Hindlimb muscle (tissue), 1 donor: Measurements from ENCODE around the gene ECHDC3. TPM values are rescaled to one million over a fixed set of nuclear protein-coding genes. Genes with fewer than 3 reads are reported as not detected.

Experiments used
- DNase-seq: peaks from one replicate; pipeline ENCODE4 v3.0.0-alpha.2; 2013
- polyA plus RNA-seq: library from polyadenylated mRNA; unstranded; fragments of 120-200 nt; gene quantifications from one replicate; pipeline ENCODE4 v1.2.1, GENCODE V29; 2013; ENCODE audit not compliant: insufficient read length

Gene ECHDC3
- polyA plus RNA-seq, 1 donor, result 9.6 TPM

GRCh38 chr10:11754173-11754572 lies 12.0 kb downstream of the ECHDC3 start:
- DNase-seq, result no peak

- no peak for DNase-seq
Observed at GRCh38 chr10:11754620-11755019, 12.4 kb downstream of the ECHDC3 start.

- no peak for DNase-seq
Observed at GRCh38 chr10:11755512-11756263, 13.5 kb downstream of the ECHDC3 start.

- DNase-seq, result no peak
Observed at GRCh38 chr10:11756766-11757315, 14.7 kb downstream of the ECHDC3 start.

GRCh38 chr10:11757454-11757820 lies 15.3 kb downstream of the ECHDC3 start:
- DNase-seq, result peak; percentile 32

GRCh38 chr10:11757821-11758463 lies 15.8 kb downstream of the ECHDC3 start:
- peak; percentile 73 for DNase-seq

- DNase-seq, result no peak
Observed at GRCh38 chr10:11758527-11759236, 16.5 kb downstream of the ECHDC3 start.

GRCh38 chr10:11759347-11759746 lies 17.2 kb downstream of the ECHDC3 start:
- DNase-seq, result no peak

- DNase-seq, result no peak
Observed at GRCh38 chr10:11760151-11760550, 18.0 kb downstream of the ECHDC3 start.

GRCh38 chr10:11760861-11761260 lies 18.7 kb downstream of the ECHDC3 start:
- DNase-seq, result no peak

GRCh38 chr10:11761431-11761830 lies 19.2 kb downstream of the ECHDC3 start:
- no peak for DNase-seq

GRCh38 chr10:11762706-11763500 lies 20.7 kb downstream of the ECHDC3 start:
- DNase-seq, result no peak

GRCh38 chr10:11763501-11763861 lies 21.3 kb downstream of the ECHDC3 start:
- no peak for DNase-seq

- DNase-seq, result no peak
Observed at GRCh38 chr10:11765141-11765540, 23.0 kb downstream of the ECHDC3 start.

GRCh38 chr10:11772575-11773288 lies 30.6 kb downstream of the ECHDC3 start:
- DNase-seq, result no peak

GRCh38 chr10:11773761-11774441 lies 31.7 kb downstream of the ECHDC3 start:
- DNase-seq, result no peak

- no peak for DNase-seq
Observed at GRCh38 chr10:11775412-11775811, 33.2 kb downstream of the ECHDC3 start.

GRCh38 chr10:11776080-11776479 lies 33.9 kb downstream of the ECHDC3 start:
- no peak for DNase-seq

GRCh38 chr10:11781114-11781513 lies 38.9 kb downstream of the ECHDC3 start:
- no peak for DNase-seq

- peak; percentile 40 for DNase-seq
Observed at GRCh38 chr10:11782793-11783557, 40.8 kb downstream of the ECHDC3 start.

- no peak for DNase-seq
Observed at GRCh38 chr10:11783558-11783865, 41.3 kb downstream of the ECHDC3 start.
